ENCODE data around the gene RIC3.

Gene RIC3

DNA sequence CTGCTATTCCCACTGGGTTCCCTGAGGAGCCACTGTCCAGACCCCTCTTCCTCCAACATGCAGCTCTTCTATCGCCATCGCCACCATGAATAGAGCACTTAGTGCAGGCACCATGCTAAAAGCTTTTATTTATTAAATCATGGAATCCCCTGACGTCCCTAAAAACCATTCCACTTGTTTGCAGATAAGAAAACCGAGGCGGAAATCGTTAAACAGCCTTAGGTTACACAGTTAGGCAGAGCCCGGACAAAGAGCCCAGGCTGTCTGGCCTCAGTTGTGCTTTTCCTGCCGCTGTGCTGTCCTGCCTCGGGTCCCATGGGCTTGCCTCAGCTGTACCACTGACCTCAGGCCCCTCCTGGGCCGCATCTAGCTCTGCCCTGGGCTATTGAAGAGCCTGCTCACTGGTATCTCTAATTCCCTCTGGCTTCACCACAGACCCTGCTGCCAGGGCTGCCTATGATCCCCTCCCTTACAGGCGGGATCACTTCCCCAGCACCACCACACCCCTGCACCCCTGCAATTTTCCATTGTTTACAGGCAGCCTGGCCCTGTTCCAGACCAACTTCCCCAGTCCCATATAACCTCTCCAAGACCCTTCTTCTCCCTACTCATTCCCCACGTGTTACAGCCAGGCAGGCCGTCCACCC lies 100.8 kb downstream of the RIC3 start:
- no peak for DNase-seq (ENCODE audit: low read depth in 1 of 2, low spot score in 1 of 2)

DNA sequence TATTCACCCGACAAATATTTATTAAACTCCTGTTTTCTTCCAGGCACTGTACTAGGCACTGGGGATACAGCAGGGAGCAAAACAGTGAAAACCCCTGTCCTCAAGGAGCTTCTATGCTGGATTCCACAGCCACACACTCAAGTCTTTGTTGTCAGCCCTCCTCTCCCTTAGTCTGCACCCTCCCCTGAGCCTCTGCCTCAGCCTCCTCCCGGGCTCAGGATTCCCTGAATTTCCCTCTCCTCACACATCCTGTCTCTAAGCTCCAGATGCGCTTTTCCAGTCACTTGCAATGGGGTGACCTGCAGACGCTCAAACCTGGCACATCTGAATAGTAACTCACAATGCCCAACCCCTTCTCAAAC lies 101.3 kb downstream of the RIC3 start:
- no peak for DNase-seq (ENCODE audit: low read depth in 1 of 2, low spot score in 1 of 2)

GRCh38 chr11:8066911-8067455 lies 101.8 kb downstream of the RIC3 start:
- no peak for DNase-seq (ENCODE audit: low read depth in 1 of 2, low spot score in 1 of 2)

DNA sequence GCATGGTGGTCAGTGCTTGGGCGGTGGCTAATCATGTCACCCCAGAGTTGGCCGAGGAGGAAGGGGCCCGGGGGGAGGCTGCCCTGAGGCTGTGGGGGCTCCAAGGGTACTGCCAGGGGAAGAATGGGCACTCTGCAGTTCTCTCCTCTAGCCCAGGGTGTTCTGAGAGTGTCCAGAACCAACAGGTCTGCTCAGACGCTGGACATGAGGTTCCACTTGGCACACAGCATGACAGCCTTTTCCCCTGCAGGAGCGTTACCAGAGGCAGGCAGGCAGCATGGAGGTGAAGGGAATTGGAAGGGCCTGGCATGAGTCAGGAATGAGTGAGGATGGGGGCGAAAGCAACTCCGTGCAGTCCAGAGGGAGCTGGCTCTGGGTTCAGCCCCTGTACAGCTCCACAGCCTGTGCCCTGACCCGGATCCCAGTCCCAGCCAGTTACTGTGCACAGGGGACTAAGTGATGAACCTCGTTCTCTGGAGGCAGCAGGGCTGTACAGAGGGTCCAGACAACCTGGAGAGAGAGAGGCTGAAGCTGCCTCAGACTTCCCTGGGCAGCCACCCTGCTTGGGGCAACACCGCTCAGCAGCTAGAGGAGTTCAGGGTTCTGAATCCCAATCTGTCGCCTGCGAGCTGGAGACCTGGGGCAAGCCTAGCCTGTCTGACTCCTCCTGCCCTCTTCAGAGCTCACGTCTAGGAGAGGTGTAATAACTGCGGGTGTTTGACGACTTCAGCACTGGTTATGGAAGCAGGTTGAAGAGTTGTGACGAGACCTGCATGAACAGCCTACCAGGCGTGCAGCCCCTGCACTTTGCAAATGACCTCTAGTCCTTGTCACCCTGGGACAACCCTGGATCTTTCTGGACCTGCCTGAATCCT lies 102.6 kb downstream of the RIC3 start:
- DNase-seq (ENCODE audit: low read depth in 1 of 2, low spot score in 1 of 2), result no peak

- DNase-seq (ENCODE audit: low read depth in 1 of 2, low spot score in 1 of 2), result no peak
Observed at GRCh38 chr11:8065031-8065430, 103.8 kb downstream of the RIC3 start.

GRCh38 chr11:8063324-8063723 lies 105.5 kb downstream of the RIC3 start:
- no peak for DNase-seq (ENCODE audit: low read depth in 1 of 2, low spot score in 1 of 2)

DNA sequence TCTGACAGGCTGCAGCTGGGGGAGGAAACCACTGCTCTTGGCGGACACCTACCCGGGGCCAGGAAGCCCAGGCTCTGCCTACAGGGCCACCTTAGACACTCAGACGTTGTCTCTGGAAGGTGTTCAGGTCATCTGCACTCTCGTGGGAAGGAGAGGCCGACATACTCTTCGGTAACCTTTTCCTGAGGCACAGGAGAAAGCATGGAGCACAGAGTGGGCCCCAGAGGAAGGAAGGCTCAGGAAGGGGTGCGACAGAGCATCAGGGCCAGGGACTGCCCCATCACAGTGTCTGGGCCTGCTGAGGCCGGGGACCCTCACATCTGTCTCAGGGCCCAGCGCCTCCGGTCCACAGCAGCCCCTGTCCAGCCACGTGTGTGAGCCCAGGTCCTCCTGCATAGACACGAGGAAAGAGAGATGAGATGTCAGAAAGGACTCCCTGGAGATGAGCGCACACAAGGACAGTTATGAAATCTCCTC lies 106.0 kb downstream of the RIC3 start:
- DNase-seq (ENCODE audit: low read depth in 1 of 2, low spot score in 1 of 2), result no peak

- DNase-seq (ENCODE audit: low read depth in 1 of 2, low spot score in 1 of 2), result no peak
Observed at GRCh38 chr11:8061555-8062428, 107.0 kb downstream of the RIC3 start.

DNA sequence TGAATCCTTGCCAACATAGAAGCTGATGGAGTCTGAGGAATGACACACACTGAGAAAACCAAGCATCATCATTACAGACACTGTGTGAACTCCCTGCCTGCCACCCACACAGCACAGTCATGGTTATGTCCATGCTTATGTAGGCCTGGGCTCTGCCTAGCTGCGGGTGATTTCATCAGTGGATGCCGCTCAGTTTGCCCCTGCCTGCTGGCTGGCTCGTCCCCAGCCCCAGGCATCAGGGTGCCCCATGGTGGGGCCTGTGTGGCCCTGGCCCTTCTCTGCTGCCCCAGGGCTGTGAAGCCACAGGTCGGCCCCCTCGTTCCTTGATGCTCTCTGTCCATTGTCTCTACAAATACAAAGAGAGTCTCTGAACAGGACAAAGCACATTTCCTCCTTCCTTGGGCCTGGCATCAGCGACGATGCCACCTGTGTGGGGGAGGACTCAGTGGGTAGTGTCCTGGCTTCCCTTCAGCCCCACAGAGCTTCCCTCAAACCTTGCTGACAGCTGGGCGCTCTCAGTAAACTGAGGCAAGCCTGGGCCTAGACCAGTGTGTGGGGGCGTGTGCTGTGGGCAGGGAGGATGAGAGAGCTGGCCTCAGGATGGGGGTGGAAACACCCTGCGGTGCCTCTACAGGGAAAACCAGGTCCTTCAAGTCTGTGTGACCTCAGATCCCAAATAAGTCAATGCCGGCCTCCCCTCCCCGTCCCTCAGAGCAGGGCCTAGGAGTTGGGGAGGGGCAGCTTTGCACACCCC lies 107.8 kb downstream of the RIC3 start:
- no peak for DNase-seq (ENCODE audit: low read depth in 1 of 2, low spot score in 1 of 2)

GRCh38 chr11:8060146-8060719 lies 108.6 kb downstream of the RIC3 start:
- DNase-seq (ENCODE audit: low read depth in 1 of 2, low spot score in 1 of 2), result no peak

DNA sequence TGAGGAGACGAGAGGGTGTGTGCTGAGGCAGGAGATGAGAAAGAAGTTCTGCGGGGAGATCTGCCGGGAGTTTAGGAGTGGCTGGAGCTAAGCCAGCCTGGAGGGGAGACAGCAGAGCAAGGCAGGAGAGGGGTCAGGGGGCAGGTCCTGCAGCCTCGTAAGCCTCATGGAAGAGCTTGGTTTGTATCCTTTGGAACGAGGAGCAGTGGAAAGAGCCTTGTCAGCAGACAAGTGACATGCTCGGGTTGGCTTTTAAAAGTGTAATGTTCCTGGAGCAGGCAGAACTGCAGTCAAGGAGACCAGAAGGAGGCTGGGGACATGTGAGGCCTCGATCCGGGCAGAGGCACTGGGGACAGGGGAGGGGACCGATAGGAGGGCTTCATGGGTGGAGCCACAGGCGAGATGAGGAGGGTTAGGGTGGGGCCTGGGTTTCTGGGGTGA lies 109.2 kb downstream of the RIC3 start:
- no peak for DNase-seq (ENCODE audit: low read depth in 1 of 2, low spot score in 1 of 2)

- DNase-seq (ENCODE audit: low read depth in 1 of 2, low spot score in 1 of 2), result no peak
Observed at GRCh38 chr11:8059030-8059429, 109.8 kb downstream of the RIC3 start.

DNA sequence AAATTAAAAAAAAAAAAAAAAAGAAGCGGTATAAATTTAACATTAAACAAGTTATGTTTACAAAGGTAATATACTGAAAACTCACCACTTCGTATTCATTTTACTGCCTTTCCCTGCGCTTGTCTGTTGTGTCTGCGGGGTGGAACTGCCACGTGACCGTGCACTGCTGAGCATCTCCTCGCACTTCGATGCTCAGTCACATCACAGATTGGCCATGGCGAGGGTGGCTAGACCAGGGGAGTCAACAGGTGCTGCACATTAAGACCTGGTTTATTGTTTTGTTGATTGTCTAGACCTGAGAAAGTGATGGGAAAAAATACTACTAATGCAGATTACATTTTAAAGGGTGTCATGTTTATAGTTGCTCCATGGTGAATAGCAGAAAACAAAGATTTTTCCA lies 110.6 kb downstream of the RIC3 start:
- no peak for DNase-seq (ENCODE audit: low read depth in 1 of 2, low spot score in 1 of 2)

- DNase-seq (ENCODE audit: low read depth in 1 of 2, low spot score in 1 of 2), result no peak
Observed at GRCh38 chr11:8056810-8057463, 111.9 kb downstream of the RIC3 start.

Data from activated CD4-positive, alpha-beta T cell treated with anti-CD3 and anti-CD28 coated beads, Interleukin-2, amount 50 U/mL, for 24 hours (primary cell).